ENCODE data around the gene TAOK3. TPM values are rescaled to one million over a fixed set of nuclear protein-coding genes. Genes with fewer than 3 reads are reported as not detected.

Gene TAOK3
- total RNA-seq, 3 donors from 2014 or later: 43.5 to 57.8 (median 46.9) TPM

GRCh38 chr12:118361889-118362288 lies 10.8 kb downstream of the TAOK3 start:
- TF ChIP-seq POLR2AphosphoS5 (IDR thresholded peaks at IDR 0.05) (no peak), POLR2A (IDR thresholded peaks at IDR 0.05) (no peak)
- no peaks in the 10 kb centered on the region for H3K4me1 ChIP-seq

GRCh38 chr12:118361092-118361404 lies 11.7 kb downstream of the TAOK3 start:
- no peaks in the 10 kb centered on the region for H3K4me1 ChIP-seq
- intact Hi-C loops (cut with DNase I; ENCODE audit: low total_unique reads): no loop called here

More at GRCh38 chr12:118361889-118362288, 10.8 kb downstream of the TAOK3 start:
- no peak overlapping the region for H3K27ac ChIP-seq
- DNase-seq (ENCODE audit: low spot score in 2 of 2): no peak
- H3K9me3 ChIP-seq: no peaks in the 10 kb centered on the region
- H3K27me3 ChIP-seq: no peaks in the 10 kb centered on the region
- no peak overlapping the region for H3K4me3 ChIP-seq
- intact Hi-C loops (cut with DNase I; ENCODE audit: low total_unique reads): no loop called here
- no peaks in the 10 kb centered on the region for H3K36me3 ChIP-seq

GRCh38 chr12:118359541-118359915 lies 13.2 kb downstream of the TAOK3 start:
- TF ChIP-seq POLR2AphosphoS5 (IDR thresholded peaks at IDR 0.05): no peak
- no peaks in the 10 kb centered on the region for H3K9me3 ChIP-seq
- H3K4me3 ChIP-seq: no peak overlapping the region
- intact Hi-C loops (cut with DNase I; ENCODE audit: low total_unique reads): no loop called here
- H3K4me1 ChIP-seq: no peaks in the 10 kb centered on the region
- no peaks in the 10 kb centered on the region for H3K36me3 ChIP-seq
- no peak overlapping the region for H3K27ac ChIP-seq
- DNase-seq (ENCODE audit: low spot score in 2 of 2): no peak
- H3K27me3 ChIP-seq: no peaks in the 10 kb centered on the region

More at GRCh38 chr12:118361092-118361404, 11.7 kb downstream of the TAOK3 start:
- no peak for DNase-seq (ENCODE audit: low spot score in 2 of 2)
- Histone ChIP-seq H3K9me3 (no peaks in the 10 kb centered on the region), H3K4me3 (no peak overlapping the region), H3K27ac (no peak overlapping the region), H3K27me3 (no peaks in the 10 kb centered on the region), H3K36me3 (no peaks in the 10 kb centered on the region)
- TF ChIP-seq POLR2AphosphoS5 (IDR thresholded peaks at IDR 0.05) (no peak), POLR2A (IDR thresholded peaks at IDR 0.05) (no peak), CTCF (IDR thresholded peaks at IDR 0.05) (no peak)

GRCh38 chr12:118358612-118359540 lies 13.8 kb downstream of the TAOK3 start:
- Histone ChIP-seq H3K27me3 (no peaks in the 10 kb centered on the region), H3K27ac (no peak overlapping the region), H3K36me3 (no peaks in the 10 kb centered on the region), H3K4me3 (no peak overlapping the region), H3K4me1 (no peaks in the 10 kb centered on the region), H3K9me3 (no peaks in the 10 kb centered on the region)
- DNase-seq (ENCODE audit: low spot score in 2 of 2): no peak
- intact Hi-C loops (cut with DNase I; ENCODE audit: low total_unique reads): no loop called here
- TF ChIP-seq POLR2AphosphoS5 (IDR thresholded peaks at IDR 0.05): no peak
- no peak for TF ChIP-seq POLR2A (IDR thresholded peaks at IDR 0.05)
- TF ChIP-seq CTCF (IDR thresholded peaks at IDR 0.05): no peak

- DNase-seq (ENCODE audit: low spot score in 2 of 2): no peak
- Histone ChIP-seq H3K4me1 (no peaks in the 10 kb centered on the region), H3K9me3 (no peaks in the 10 kb centered on the region), H3K36me3 (no peaks in the 10 kb centered on the region), H3K27me3 (no peaks in the 10 kb centered on the region), H3K4me3 (no peak overlapping the region), H3K27ac (no peak overlapping the region)
- intact Hi-C loops (cut with DNase I; ENCODE audit: low total_unique reads): no loop called here
- TF ChIP-seq POLR2AphosphoS5 (IDR thresholded peaks at IDR 0.05) (no peak), CTCF (IDR thresholded peaks at IDR 0.05) (no peak), POLR2A (IDR thresholded peaks at IDR 0.05) (no peak)
Measured at GRCh38 chr12:118358008-118358359, 14.7 kb downstream of the TAOK3 start.

- H3K27me3 ChIP-seq: no peaks in the 10 kb centered on the region
- no peaks in the 10 kb centered on the region for H3K36me3 ChIP-seq
- peak overlapping the region in 1 of 3 donors; percentile 29 for H3K4me3 ChIP-seq
- no peaks in the 10 kb centered on the region for H3K9me3 ChIP-seq
- H3K27ac ChIP-seq: peak overlapping the region; percentile 61 to 81
- intact Hi-C loops (cut with DNase I; ENCODE audit: low total_unique reads): no loop called here
- H3K4me1 ChIP-seq: no peaks in the 10 kb centered on the region
- TF ChIP-seq POLR2AphosphoS5 (IDR thresholded peaks at IDR 0.05) (no peak), CTCF (IDR thresholded peaks at IDR 0.05) (no peak), POLR2A (IDR thresholded peaks at IDR 0.05) (no peak)
- DNase-seq (ENCODE audit: low spot score in 2 of 2): no peak
Measured at GRCh38 chr12:118357257-118358007, 15.3 kb downstream of the TAOK3 start.

Data from breast epithelium (tissue), 4 donors.